A673 (cell line): Measurements from ENCODE around the gene TUBB4A. TPM values are rescaled to one million over a fixed set of nuclear protein-coding genes. Genes with fewer than 3 reads are reported as not detected.

Experiments
- BruUV-seq: library from RNA; stranded (reverse); fragments of 400-500 nt; replicated peaks from 2 replicates; lab custom pipeline; 2021; lab: Mats Ljungman, UMichigan
- CTCF ChIA-PET: fragments of 300-600 bp; sonication (Branson Sonifier 250); formaldehyde crosslinking; loops from one replicate; lab custom pipeline; 2022; ENCODE audit warnings: antibody characterized with exemption; lab: Charles Lee
- POLR2A ChIA-PET: fragments of 300-600 bp; sonication (Branson Sonifier 250); formaldehyde crosslinking; loops from one replicate; lab custom pipeline; 2022; ENCODE audit warnings: antibody characterized with exemption; ENCODE audit not compliant: low non-redundant PET; lab: Charles Lee
- DNase-seq: peaks from one replicate; pipeline ENCODE4 v3.0.0-alpha.2; 2015; ENCODE audit warnings: low spot score
- H3K27ac ChIP-seq: fragments of 200-600 bp; sonication (generic); 2 replicates; pipeline ENCODE4 v1.5.1; 2016; ENCODE audit warnings: mixed run types, low read depth, mild to moderate bottlenecking, mixed read lengths, antibody characterized with exemption, low read length; ENCODE audit not compliant: poor library complexity, severe bottlenecking
- H3K27me3 ChIP-seq: fragments of 200-600 bp; sonication (generic); replicated peaks from 2 replicates; pipeline ENCODE4 v1.6.1; 2017; ENCODE audit warnings: mixed run types, low read depth, mild to moderate bottlenecking, mixed read lengths, antibody characterized with exemption, low read length; ENCODE audit not compliant: insufficient read depth, poor library complexity
- H3K36me3 ChIP-seq: fragments of 200-600 bp; sonication (generic); 2 replicates; pipeline ENCODE4 v1.6.1; 2016; ENCODE audit warnings: mixed run types, mild to moderate bottlenecking, mixed read lengths, antibody characterized with exemption, low read length; ENCODE audit not compliant: insufficient read depth, poor library complexity, severe bottlenecking
- H3K4me1 ChIP-seq: fragments of 200-600 bp; sonication (generic); 2 replicates; pipeline ENCODE4 v1.6.1; 2017; ENCODE audit warnings: mixed run types, mild to moderate bottlenecking, mixed read lengths, antibody characterized with exemption, low read length; ENCODE audit not compliant: insufficient read depth, poor library complexity, severe bottlenecking
- H3K4me3 ChIP-seq: fragments of 200-600 bp; sonication (generic); 2 replicates; pipeline ENCODE4 v1.5.1; 2016; ENCODE audit warnings: low read depth, mixed run types, mild to moderate bottlenecking, mixed read lengths, low read length; ENCODE audit not compliant: poor library complexity, severe bottlenecking
- H3K9me3 ChIP-seq: fragments of 200-600 bp; sonication (generic); 2 replicates; pipeline ENCODE4 v1.6.1; 2016; ENCODE audit warnings: mixed run types, low read depth, mild to moderate bottlenecking, mixed read lengths, antibody characterized with exemption, low read length; ENCODE audit not compliant: poor library complexity, severe bottlenecking
- EZH2 ChIP-seq: fragments of 200-600 bp; sonication (generic); IDR thresholded peaks from 2 replicates; pipeline ENCODE4 v1.6.1; 2017; ENCODE audit warnings: borderline replicate concordance, low read depth, mild to moderate bottlenecking, mixed read lengths, antibody characterized with exemption, low read length; ENCODE audit not compliant: poor library complexity, severe bottlenecking
- intact Hi-C: fragments of 100-400 bp; cut with micrococcal nuclease; formaldehyde crosslinking; loops from one replicate; pipeline ENCODE4 v1.10.0; 2022; ENCODE audit not compliant: unreplicated experiment
- total RNA-seq: library from RNA; stranded (reverse); gene quantifications from 2 replicates; pipeline ENCODE4 v1.2.3, GENCODE V29; 2021
- TF ChIP-seq, protein P1 (sequence below): fragments of 300-800, 200-600 bp; sonication (generic); conservative IDR thresholded peaks from 2 replicates; pipeline ENCODE4 v1.5.1; 2017; ENCODE audit warnings: low read depth, mild to moderate bottlenecking, antibody characterized with exemption, low read length, moderate library complexity, mixed read lengths

Gene TUBB4A
- total RNA-seq, 1 experiment from 2014 or later: 27.0 TPM

GRCh38 chr19:6452223-6452614 is 49.9 kb downstream of the TUBB4A start:
- no peak overlapping the region for H3K27ac ChIP-seq
- H3K9me3 ChIP-seq: peaks cover 6% of the 10 kb centered on the region
- TF ChIP-seq, protein P1, sequence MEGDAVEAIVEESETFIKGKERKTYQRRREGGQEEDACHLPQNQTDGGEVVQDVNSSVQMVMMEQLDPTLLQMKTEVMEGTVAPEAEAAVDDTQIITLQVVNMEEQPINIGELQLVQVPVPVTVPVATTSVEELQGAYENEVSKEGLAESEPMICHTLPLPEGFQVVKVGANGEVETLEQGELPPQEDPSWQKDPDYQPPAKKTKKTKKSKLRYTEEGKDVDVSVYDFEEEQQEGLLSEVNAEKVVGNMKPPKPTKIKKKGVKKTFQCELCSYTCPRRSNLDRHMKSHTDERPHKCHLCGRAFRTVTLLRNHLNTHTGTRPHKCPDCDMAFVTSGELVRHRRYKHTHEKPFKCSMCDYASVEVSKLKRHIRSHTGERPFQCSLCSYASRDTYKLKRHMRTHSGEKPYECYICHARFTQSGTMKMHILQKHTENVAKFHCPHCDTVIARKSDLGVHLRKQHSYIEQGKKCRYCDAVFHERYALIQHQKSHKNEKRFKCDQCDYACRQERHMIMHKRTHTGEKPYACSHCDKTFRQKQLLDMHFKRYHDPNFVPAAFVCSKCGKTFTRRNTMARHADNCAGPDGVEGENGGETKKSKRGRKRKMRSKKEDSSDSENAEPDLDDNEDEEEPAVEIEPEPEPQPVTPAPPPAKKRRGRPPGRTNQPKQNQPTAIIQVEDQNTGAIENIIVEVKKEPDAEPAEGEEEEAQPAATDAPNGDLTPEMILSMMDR: no peak
- TF ChIP-seq EZH2: no peak
- H3K36me3 ChIP-seq: peaks cover 17% of the 10 kb centered on the region
- H3K27me3 ChIP-seq: no peaks in the 10 kb centered on the region
- no TSS peak for BruUV-seq
- H3K4me3 ChIP-seq: no peak overlapping the region
- no peaks in the 10 kb centered on the region for H3K4me1 ChIP-seq
- intact Hi-C loops: no loop called here
- CTCF ChIA-PET: no interaction called here
- POLR2A ChIA-PET: no interaction called here
- no peak for DNase-seq

DNA sequence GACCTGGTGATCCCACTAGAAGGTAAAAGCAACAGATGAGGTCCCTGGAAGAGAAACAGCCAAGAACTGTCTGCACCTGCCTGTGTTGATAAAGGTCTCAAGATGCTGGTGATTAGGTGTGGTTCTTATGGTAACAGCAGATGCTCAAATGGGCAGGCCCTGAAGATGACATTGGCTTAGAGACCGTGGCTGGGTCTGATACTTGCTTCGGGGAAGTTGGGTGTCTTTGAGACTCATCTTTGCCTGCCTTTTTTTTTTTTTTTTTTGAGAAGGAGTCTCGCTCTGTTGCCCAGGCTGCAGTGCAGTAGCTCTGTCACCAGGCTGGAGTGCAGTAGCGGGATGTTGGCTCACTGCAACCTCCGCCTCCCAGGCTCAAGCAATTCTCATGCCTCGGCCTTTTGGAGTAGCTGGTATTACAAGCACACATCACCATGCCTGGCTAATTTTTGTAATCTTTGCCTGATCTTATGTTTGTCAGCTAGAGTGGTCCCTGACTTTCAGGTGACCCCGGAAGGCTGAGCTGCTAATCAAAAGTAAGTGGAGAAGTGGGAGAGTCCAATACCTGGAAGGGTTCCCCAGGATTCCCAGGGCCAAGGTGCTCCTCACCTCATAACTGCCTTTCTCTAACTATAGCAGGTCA is 50.4 kb downstream of the TUBB4A start:
- Histone ChIP-seq H3K27ac (no peak overlapping the region), H3K4me1 (no peaks in the 10 kb centered on the region), H3K4me3 (no peak overlapping the region), H3K27me3 (no peaks in the 10 kb centered on the region), H3K9me3 (peaks cover 6% of the 10 kb centered on the region), H3K36me3 (peaks cover 17% of the 10 kb centered on the region)
- ChIA-PET CTCF (interaction anchor here (0.6 kb wide), 1 partner anchor 117 kb away, joined by 4 read pairs; no protein-coding TSS in a partner anchor), POLR2A (no interaction called here)
- no TSS peak for BruUV-seq
- no peak for TF ChIP-seq EZH2
- TF ChIP-seq, protein P1: no peak
- intact Hi-C loops: no loop called here
- DNase-seq: no peak

DNA sequence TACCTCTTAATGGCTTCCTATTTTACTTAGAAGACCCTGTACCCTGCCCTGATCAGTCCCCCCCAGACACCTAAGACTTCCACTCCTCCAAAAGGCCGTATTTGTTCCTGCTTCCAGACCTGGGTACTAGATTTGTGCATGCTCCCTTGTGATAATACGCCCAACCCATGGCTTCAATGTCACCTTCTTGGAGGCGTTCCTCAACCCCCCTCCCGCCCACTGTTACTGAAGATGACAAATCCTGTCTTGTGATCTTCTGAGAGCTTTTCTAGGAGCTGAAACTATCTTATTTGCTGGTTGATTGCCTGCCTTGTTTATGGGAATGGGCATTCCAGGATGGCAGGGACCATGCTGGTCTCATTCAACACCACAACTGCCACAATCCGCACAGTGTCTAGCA is 51.9 kb downstream of the TUBB4A start:
- Histone ChIP-seq H3K27ac (no peak overlapping the region), H3K36me3 (peaks cover 14% of the 10 kb centered on the region), H3K9me3 (peaks cover 6% of the 10 kb centered on the region), H3K4me3 (no peak overlapping the region), H3K27me3 (no peaks in the 10 kb centered on the region), H3K4me1 (no peaks in the 10 kb centered on the region)
- no peak for TF ChIP-seq EZH2
- TF ChIP-seq, protein P1: no peak
- ChIA-PET POLR2A (no interaction called here), CTCF (no interaction called here)
- intact Hi-C loops: no loop called here
- BruUV-seq: no TSS peak
- no peak for DNase-seq
